Measurements from ENCODE around the gene PTPRG.

DNA sequence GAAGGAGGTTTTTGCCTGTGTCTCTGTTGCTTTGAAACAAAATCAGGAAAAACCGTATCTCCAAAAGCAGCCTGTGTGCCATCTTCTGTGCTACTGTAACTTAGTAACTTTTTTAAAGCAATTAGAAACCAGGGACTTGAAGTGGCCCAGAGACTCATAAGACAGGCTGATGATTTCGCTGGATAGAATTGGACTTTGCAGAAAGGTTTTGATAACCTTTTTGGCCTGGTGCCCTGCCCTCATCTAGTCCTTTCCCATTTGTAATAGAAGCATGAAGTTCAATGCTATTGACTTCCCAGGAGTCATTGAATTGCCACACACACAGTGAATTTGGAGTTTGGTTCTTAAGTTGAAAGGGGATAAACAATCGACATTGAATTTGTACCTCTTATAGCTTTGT, 157.2 kb downstream of the PTPRG start:
- TF ChIP-seq POLR2A (IDR thresholded peaks at IDR 0.05; ENCODE audit: low read depth, low read length) (no peak), TAF1 (IDR thresholded peaks at IDR 0.05; ENCODE audit: borderline replicate concordance, low read depth, low read length) (no peak)
